HG02610 (cell line): ENCODE measurements around the gene IL21R.
"Not testable (repeated sequence)": the region's sequence is repeated elsewhere in the genome, so short reads cannot be mapped to it uniquely, and the experiment has no call there.

Source experiments
- ATAC-seq: cut with Tn5 transposase; IDR thresholded peaks from one replicate; pipeline ENCODE4 v1.9.1; 2021; ENCODE audit warnings: mild to moderate bottlenecking, moderate library complexity; ENCODE audit not compliant: unreplicated experiment

Gene IL21R

GRCh38 chr16:27374804-27375425, 27.1 kb upstream of the IL21R start:
- peak; percentile 48 for ATAC-seq

GRCh38 chr16:27377666-27378485, 24.1 kb upstream of the IL21R start:
- no peak for ATAC-seq

GRCh38 chr16:27378871-27379481, 23.0 kb upstream of the IL21R start:
- ATAC-seq = no peak

- ATAC-seq = no peak
Observed at GRCh38 chr16:27379919-27380318, 22.1 kb upstream of the IL21R start.

- ATAC-seq = no peak
Observed at GRCh38 chr16:27381236-27381635, 20.7 kb upstream of the IL21R start.

GRCh38 chr16:27381974-27382855, 19.8 kb upstream of the IL21R start:
- no peak for ATAC-seq

GRCh38 chr16:27383556-27384243, 18.3 kb upstream of the IL21R start:
- no peak for ATAC-seq

- ATAC-seq = no peak
Observed at GRCh38 chr16:27384425-27384824, 17.5 kb upstream of the IL21R start.

- no peak for ATAC-seq
Observed at GRCh38 chr16:27385398-27385797, 16.6 kb upstream of the IL21R start.

- no peak for ATAC-seq
Observed at GRCh38 chr16:27386674-27387073, 15.3 kb upstream of the IL21R start.

GRCh38 chr16:27387724-27388123, 14.2 kb upstream of the IL21R start:
- ATAC-seq = peak; percentile 86

- ATAC-seq = no peak
Observed at GRCh38 chr16:27389272-27389961, 12.6 kb upstream of the IL21R start.

GRCh38 chr16:27390151-27390550, 11.8 kb upstream of the IL21R start:
- ATAC-seq = no peak

- no peak for ATAC-seq
Observed at GRCh38 chr16:27392671-27393070, 9.3 kb upstream of the IL21R start.

GRCh38 chr16:27394516-27394915, 7.5 kb upstream of the IL21R start:
- ATAC-seq = no peak

GRCh38 chr16:27398341-27398893, 3.6 kb upstream of the IL21R start:
- ATAC-seq = not testable (repeated sequence)

GRCh38 chr16:27398894-27399853, 2.8 kb upstream of the IL21R start:
- ATAC-seq = no peak

GRCh38 chr16:27399969-27400368, 2.0 kb upstream of the IL21R start:
- ATAC-seq = no peak
